ENCODE results near the gene DNMT3L. TPM values are rescaled to one million over a fixed set of nuclear protein-coding genes. Genes with fewer than 3 reads are reported as not detected.
A peak's percentile ranks its signal among the peaks of the same experiment; 100 is the strongest.
"Not testable (repeated sequence)": the region's sequence is repeated elsewhere in the genome, so short reads cannot be mapped to it uniquely, and the experiment has no call there.

The DNMT3L gene
- polyA plus RNA-seq (2013, experiment 1 of 2; ENCODE audit: insufficient read length): not detected
- polyA plus RNA-seq (2013, experiment 2 of 2; ENCODE audit: insufficient read length): not detected

GRCh38 chr21:44261675-44262295, at the start of gene DNMT3L:
Gene DNMT3L (minus strand): TSS chr21:44261897. CDS start chr21:44261259, 638 bp downstream.
- DNase-seq: no peak

GRCh38 chr21:44310628-44311507, 49.2 kb upstream of the DNMT3L start:
- DNase-seq: no peak

GRCh38 chr21:44306936-44307704, 45.4 kb upstream of the DNMT3L start:
- DNase-seq: no peak

GRCh38 chr21:44305691-44306090, 44.0 kb upstream of the DNMT3L start:
- no peak for DNase-seq

GRCh38 chr21:44304877-44305293, 43.2 kb upstream of the DNMT3L start:
- DNase-seq: peak; percentile 39

GRCh38 chr21:44304011-44304616, 42.4 kb upstream of the DNMT3L start:
- no peak for DNase-seq

- no peak for DNase-seq
Observed at GRCh38 chr21:44303490-44303981, 41.8 kb upstream of the DNMT3L start.

GRCh38 chr21:44302573-44303401, 41.1 kb upstream of the DNMT3L start:
- DNase-seq: not testable (repeated sequence)

GRCh38 chr21:44301961-44302406, 40.3 kb upstream of the DNMT3L start:
- DNase-seq: no peak

- DNase-seq: no peak
Observed at GRCh38 chr21:44301141-44301540, 39.4 kb upstream of the DNMT3L start.

GRCh38 chr21:44300262-44300959, 38.7 kb upstream of the DNMT3L start:
- DNase-seq: peak; percentile 71

GRCh38 chr21:44299458-44300261, 38.0 kb upstream of the DNMT3L start, which contains the start of gene PFKL:
Gene PFKL (plus strand): TSS chr21:44300053. CDS start chr21:44300106, 53 bp downstream.
- peak; percentile 74 for DNase-seq

GRCh38 chr21:44299085-44299457, 37.4 kb upstream of the DNMT3L start:
- peak; percentile 15 for DNase-seq

GRCh38 chr21:44298301-44298700, 36.6 kb upstream of the DNMT3L start:
- peak; percentile 34 for DNase-seq

GRCh38 chr21:44297525-44298290, 36.0 kb upstream of the DNMT3L start:
- DNase-seq: peak; percentile 81

GRCh38 chr21:44296916-44297315, 35.2 kb upstream of the DNMT3L start:
- no peak for DNase-seq

- DNase-seq: no peak
Observed at GRCh38 chr21:44296103-44296519, 34.4 kb upstream of the DNMT3L start.

- no peak for DNase-seq
Observed at GRCh38 chr21:44295646-44296045, 33.9 kb upstream of the DNMT3L start.

GRCh38 chr21:44295163-44295573, 33.5 kb upstream of the DNMT3L start:
- peak; percentile 19 for DNase-seq
